GM21528 (cell line): ENCODE measurements around the gene TST.

ENCODE experiments used
- ATAC-seq: cut with Tn5 transposase; IDR thresholded peaks from one replicate; pipeline ENCODE4 v1.9.1; 2021; ENCODE audit warnings: mild to moderate bottlenecking, moderate library complexity; ENCODE audit not compliant: unreplicated experiment, low FRiP score

The TST gene

GRCh38 chr22:37016134-37016910 is 2.9 kb downstream of the TST start:
- ATAC-seq: no peak

DNA sequence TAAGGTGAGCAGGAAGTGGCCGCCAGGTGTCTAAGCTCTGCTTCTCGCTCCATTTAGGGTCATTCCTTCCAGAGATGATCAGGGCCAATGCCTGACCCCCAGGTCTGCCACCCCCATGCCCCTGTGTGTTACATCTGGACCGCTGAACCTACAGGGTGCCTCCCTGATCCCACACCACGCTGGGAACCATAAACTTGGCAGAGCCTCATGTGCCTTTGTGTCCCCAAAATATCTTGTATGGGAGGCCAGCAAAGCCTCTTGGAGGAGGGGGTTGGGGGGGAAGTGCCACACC is 3.7 kb downstream of the TST start:
- ATAC-seq: no peak

GRCh38 chr22:37014835-37015586 is 4.2 kb downstream of the TST start:
- no peak for ATAC-seq

- no peak for ATAC-seq
Measured at GRCh38 chr22:37014415-37014806, 4.8 kb downstream of the TST start.

DNA sequence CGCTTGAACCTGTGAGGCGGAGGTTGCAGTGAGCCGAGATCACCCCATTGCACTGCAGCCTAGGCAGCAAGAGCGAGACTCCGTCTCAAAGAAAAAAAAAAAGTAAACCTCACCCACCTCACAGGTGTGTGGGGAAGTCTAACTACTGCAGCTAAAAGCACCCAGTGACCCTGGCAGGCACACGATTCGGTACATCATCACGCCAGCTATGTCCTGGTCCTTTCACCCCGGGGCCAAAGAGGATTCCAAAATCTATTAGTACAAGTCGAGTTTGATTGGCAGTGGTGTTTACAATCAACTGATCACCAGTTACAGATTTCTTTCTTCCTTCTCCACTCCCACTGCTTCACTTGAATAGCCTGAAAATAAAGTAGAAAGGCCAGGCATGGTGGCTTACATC is 6.3 kb downstream of the TST start:
- no peak for ATAC-seq

- ATAC-seq: no peak
Measured at GRCh38 chr22:37012262-37012904, 6.9 kb downstream of the TST start.

DNA sequence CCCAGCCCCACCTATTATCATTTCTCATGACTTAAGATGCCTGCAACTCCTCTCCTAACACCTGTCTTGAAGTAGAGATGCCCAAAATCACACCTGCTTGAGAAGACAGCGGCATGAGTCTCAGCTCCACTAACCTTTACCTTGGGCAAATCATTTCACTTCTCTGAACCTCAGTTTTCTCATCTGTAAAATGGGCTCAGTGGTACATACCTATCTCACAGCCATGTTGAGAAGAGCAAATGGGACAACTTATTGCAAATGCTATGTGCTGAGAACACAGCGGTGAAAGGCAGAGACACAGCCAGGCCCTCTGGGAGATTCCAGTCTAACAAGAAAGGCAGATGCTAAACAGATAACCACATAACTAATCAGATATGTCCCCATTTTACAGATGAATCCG is 7.8 kb downstream of the TST start:
- ATAC-seq: no peak

- ATAC-seq: no peak
Measured at GRCh38 chr22:37010976-37011375, 8.3 kb downstream of the TST start.

GRCh38 chr22:37010174-37010573 is 9.1 kb downstream of the TST start:
- ATAC-seq: no peak

- ATAC-seq: no peak
Measured at GRCh38 chr22:37009490-37009889, 9.8 kb downstream of the TST start.

- no peak for ATAC-seq
Measured at GRCh38 chr22:37008365-37008764, 10.9 kb downstream of the TST start.

DNA sequence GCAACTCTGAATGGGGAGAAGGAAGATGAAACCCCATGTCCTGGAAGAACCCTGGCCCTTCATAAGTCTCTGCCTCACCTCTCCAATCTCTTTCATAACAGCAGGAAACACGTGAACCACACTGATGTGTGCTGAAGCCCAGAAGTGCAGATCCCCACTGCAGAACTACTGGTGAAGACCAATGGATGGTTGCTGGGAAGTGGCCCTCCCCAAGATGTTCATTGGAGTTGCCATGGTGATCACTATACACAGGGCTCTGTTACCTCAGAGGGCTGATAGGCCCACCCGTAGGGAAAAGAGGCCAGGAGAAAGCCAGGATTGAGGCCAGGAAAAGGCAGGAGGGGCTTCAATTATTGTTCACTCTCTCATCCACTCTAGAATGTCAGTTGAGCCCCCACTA is 11.6 kb downstream of the TST start:
- no peak for ATAC-seq

GRCh38 chr22:37002633-37003032 is 16.6 kb downstream of the TST start:
- no peak for ATAC-seq

DNA sequence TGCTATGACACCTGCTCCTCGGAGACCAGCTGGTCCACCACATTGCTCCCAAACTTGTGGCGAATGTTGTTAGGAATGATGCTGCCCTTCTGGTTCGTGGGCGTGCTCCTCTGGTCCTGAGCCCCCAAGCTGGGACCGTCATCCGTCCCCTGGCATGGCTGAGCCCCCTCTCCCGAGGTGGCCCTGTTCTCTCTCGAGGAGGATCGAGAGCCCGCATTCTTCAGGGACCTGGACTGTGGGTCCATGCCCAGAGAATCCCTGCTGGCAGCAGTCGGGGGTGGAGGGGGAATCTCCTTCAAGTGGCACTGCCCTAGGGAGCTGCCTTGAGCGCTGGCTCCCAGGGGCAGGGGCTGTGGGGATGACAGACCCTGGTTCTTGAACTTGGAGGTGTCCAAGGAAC is 17.4 kb downstream of the TST start:
- no peak for ATAC-seq

DNA sequence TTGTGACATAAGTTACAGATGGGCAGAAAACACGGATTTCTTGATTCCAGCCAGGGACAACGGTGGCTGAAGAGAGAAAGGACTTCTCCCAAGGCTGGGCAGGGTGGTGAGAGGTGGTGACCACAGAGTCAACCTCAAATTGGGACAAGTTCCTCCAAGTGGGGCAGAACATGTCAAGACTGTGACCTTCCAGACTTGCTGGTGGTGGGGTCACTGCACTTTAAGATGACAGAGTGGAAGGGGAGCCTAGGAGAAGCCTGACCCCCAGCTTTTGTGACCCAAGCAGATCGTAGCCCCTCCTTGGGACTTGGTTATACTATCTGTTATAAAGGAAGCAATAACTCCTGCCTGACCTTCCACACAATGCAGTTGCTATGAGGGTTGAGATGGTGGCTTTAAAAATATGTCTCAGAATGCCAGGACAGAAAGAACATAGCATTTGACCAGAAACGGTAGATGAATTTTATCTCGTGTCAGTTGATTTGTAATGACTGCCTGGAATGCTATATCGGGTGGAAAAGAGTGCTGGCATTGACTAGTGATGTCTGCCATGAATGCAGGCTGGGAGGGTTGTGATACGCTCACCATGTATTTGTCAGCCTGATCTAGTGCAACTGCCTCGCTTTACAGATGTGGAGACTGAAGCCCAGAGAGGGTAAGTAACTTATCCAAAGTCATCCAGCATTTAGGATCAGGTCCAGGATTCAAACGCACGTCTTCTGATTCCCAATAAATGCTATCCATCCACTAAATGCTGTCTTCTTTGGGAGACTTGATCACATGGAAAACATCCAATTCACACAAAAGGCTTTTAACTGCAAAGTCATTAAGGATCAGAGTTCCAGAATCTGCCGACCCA is 18.3 kb downstream of the TST start:
- ATAC-seq: no peak

DNA sequence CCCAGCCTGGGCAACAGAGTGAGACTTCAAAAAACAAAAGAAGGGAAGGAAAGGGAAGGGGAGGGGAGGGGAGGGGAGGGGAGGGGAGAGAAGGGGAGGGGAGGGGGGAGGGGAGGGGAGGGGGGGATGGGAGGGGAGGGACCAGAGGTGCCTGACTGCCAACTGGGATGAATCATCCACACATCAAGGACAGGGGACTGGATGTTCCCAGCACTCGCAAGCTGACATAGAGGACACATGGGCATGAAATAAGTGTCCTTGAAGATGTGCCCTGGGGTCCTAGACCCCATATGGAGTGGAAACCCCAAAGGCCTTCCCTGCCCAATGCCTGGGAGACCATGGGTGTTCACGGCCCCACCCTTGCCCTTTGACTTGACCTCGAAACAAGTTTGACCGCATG is 19.8 kb downstream of the TST start:
- no peak for ATAC-seq

GRCh38 chr22:36998620-36999351 is 20.5 kb downstream of the TST start:
- ATAC-seq: no peak

GRCh38 chr22:36997746-36998145 is 21.5 kb downstream of the TST start:
- ATAC-seq: no peak

GRCh38 chr22:36991206-36991605 is 28.0 kb downstream of the TST start:
- ATAC-seq: no peak

- no peak for ATAC-seq
Measured at GRCh38 chr22:36990457-36990856, 28.8 kb downstream of the TST start.
